ENCODE results near the gene ABCD3. TPM values are rescaled to one million over a fixed set of nuclear protein-coding genes. Genes with fewer than 3 reads are reported as not detected.

ABCD3 gene
- total RNA-seq, 4 donors from 2014 or later = 31.3 to 46.6 (median 41.8) TPM

DNA sequence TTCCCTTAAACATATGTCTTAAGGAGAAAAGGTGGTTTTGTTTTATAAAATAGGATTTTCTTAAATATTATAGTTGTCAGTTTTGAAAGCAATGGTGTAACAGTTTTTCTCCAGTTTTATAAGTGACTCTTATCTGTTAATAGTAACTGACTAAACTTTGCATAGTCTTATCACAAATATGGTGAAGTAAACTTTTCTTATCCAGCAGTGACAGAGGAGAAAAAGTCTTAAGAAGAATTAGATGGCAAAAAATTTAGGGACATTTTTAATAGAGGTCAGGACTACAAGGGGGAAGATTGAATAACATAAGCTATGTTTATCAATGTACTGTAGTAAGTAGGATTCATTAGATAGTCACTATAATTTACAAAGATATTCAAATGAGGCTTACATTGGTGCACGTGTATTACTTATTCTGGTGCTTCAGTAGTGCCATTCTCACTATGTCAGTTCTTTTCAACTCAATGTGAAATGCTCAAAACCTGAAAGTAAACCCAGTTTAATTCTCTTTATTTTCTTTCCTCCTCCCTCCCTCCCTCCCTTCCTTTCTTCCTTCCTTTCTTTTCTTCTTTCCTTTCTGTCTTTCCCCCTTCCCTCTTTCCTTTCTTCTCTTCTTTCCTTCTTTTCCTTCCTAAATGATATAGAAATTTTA, 97.2 kb downstream of the ABCD3 start:
- H3K4me3 ChIP-seq (ENCODE audit: low read depth, poor library complexity, severe bottlenecking) = no peak overlapping the region
- 86 to 92% methylated on average over 1 of the region's 1 CpG for WGBS, 2 donors
- DNase-seq (ENCODE audit: low spot score in 2 of 2) = no peak
- intact Hi-C loops (cut with DNase I; ENCODE audit: low total_unique reads) = no loop called here
- no peak for TF ChIP-seq POLR2A (IDR thresholded peaks at IDR 0.05)
- TF ChIP-seq, protein P1, sequence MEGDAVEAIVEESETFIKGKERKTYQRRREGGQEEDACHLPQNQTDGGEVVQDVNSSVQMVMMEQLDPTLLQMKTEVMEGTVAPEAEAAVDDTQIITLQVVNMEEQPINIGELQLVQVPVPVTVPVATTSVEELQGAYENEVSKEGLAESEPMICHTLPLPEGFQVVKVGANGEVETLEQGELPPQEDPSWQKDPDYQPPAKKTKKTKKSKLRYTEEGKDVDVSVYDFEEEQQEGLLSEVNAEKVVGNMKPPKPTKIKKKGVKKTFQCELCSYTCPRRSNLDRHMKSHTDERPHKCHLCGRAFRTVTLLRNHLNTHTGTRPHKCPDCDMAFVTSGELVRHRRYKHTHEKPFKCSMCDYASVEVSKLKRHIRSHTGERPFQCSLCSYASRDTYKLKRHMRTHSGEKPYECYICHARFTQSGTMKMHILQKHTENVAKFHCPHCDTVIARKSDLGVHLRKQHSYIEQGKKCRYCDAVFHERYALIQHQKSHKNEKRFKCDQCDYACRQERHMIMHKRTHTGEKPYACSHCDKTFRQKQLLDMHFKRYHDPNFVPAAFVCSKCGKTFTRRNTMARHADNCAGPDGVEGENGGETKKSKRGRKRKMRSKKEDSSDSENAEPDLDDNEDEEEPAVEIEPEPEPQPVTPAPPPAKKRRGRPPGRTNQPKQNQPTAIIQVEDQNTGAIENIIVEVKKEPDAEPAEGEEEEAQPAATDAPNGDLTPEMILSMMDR (IDR thresholded peaks at IDR 0.05) = no peak

DNA sequence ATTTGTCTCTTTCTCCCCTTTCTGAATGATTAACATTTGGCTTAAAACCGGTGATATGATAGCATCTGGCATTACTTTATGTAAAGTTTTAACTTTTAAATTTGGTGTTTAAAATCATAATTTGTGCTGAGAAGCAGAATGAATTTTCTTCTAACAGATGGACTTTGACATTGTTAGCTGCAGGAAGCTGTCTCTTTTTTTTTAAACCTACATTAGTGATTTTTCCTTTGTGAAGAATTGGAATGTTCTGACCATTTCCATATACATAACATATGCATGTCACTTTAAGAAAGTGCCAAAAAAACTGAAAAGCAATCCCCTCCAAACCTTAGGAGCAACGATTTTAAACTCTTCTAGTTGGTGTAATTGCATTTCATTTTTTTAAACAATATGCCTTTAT, 101.2 kb downstream of the ABCD3 start:
- WGBS, 2 donors = 59 to 60% methylated on average over 2 of the region's 2 CpGs
- intact Hi-C loops (cut with DNase I; ENCODE audit: low total_unique reads) = no loop called here
- TF ChIP-seq, protein P1 (IDR thresholded peaks at IDR 0.05) = no peak
- no peak for TF ChIP-seq POLR2A (IDR thresholded peaks at IDR 0.05)
- H3K4me3 ChIP-seq (ENCODE audit: low read depth, poor library complexity, severe bottlenecking) = no peak overlapping the region
- DNase-seq (ENCODE audit: low spot score in 2 of 2) = no peak

DNA sequence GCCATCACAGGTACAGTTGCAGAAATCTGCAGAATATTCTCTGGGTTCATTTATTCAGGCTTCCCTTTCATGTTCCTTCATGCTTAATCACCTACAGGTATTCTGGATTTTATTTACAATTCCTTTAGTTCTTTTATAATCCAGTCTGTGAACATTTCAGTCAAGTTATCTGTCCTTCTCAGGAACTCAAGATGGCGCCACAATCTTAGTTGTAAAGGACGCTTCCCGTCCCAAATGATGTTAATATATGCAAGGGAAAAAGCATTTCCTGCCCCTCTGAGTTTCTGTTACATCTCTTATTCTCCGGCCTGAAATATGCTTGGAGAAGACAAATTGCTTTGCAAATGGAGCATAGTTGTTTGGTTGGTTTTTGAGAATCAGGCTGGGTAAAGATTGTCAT, 104.1 kb downstream of the ABCD3 start:
- WGBS, 2 donors = 24 to 27% methylated on average over 4 of the region's 4 CpGs
- no peak overlapping the region for H3K4me3 ChIP-seq (ENCODE audit: low read depth, poor library complexity, severe bottlenecking)
- no peak for TF ChIP-seq POLR2A (IDR thresholded peaks at IDR 0.05)
- TF ChIP-seq, protein P1 (IDR thresholded peaks at IDR 0.05) = no peak
- intact Hi-C loops (cut with DNase I; ENCODE audit: low total_unique reads) = loop anchor here (10.0 kb wide), 1 partner anchor 282 kb away; no protein-coding TSS in a partner anchor
- no peak for DNase-seq (ENCODE audit: low spot score in 2 of 2)

DNA sequence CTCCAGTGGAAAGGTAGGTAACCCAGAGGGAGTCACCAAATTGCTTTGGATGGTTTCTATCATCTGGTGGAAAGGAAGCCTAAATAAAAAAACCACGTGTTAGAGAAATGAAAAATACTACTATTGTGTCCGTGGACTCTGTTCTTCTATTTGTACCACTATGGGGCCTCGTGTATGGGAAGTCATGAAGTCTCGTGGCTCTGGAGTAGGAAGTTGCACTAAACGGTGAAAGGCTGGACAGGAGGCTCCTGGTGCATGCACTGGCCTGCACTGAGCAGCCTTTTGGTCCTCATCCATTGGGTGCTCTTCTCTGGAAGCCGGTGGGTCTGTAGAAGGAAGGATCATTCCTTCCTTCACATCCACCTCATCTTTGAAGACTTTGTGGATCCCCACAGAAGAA, 106.3 kb downstream of the ABCD3 start:
- no peak for DNase-seq (ENCODE audit: low spot score in 2 of 2)
- 84 to 90% methylated on average over 6 of the region's 6 CpGs for WGBS, 2 donors
- no peak overlapping the region for H3K4me3 ChIP-seq (ENCODE audit: low read depth, poor library complexity, severe bottlenecking)
- intact Hi-C loops (cut with DNase I; ENCODE audit: low total_unique reads) = loop anchor here (10.0 kb wide), 1 partner anchor 280 kb away; no protein-coding TSS in a partner anchor
- TF ChIP-seq, protein P1 (IDR thresholded peaks at IDR 0.05) = no peak
- TF ChIP-seq POLR2A (IDR thresholded peaks at IDR 0.05) = no peak

DNA sequence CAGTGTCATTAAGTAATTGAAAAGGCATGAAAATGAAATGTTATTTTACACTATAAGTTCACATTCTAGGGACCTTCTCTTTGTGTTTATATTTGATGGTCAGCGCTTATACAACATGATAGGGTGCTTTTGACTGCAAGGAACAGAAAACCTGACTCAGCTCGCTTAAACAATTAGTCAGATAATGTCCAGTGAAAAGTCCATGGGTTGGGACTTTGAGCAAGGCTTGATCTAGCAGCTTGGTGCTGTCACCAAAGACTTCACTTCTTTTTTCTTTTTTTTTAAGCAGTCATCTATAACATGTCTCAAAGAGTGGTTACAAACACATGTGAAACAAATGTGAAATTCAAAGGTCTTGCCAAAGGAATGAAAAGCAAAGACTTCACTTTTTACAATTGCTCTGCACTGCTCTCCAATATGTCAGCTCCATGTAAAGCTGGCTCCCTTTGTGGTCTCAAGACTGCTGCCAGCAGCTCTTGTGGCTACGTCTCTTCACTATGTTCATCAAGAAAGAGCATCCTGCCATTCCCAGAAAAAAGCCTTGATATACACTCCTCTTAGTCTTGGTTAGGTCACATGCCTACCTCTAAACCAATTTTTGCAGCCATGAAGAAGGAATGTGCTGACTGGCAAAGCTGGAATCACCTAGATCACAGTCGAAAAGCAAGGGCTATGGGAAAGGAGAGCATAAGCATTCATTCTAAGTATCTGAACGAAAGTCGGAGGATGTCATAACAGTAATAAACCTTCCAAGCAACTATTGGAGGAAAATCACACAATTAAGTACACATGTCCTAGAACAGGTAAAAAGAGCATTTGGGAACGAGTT, 108.2 kb downstream of the ABCD3 start:
- H3K4me3 ChIP-seq (ENCODE audit: low read depth, poor library complexity, severe bottlenecking) = no peak overlapping the region
- TF ChIP-seq POLR2A (IDR thresholded peaks at IDR 0.05) = no peak
- TF ChIP-seq, protein P1 (IDR thresholded peaks at IDR 0.05) = no peak
- intact Hi-C loops (cut with DNase I; ENCODE audit: low total_unique reads) = loop anchor here (10.0 kb wide), 1 partner anchor 278 kb away; no protein-coding TSS in a partner anchor
- 87% methylated on average over 7 of the region's 7 CpGs for WGBS, 2 donors
- DNase-seq (ENCODE audit: low spot score in 2 of 2) = no peak

All from lower leg skin (tissue), 4 donors.